Fibroblast of the aortic adventitia (primary cell): ENCODE measurements around the gene LATS2. TPM values are rescaled to one million over a fixed set of nuclear protein-coding genes. Genes with fewer than 3 reads are reported as not detected.
"Not testable (repeated sequence)": the region's sequence is repeated elsewhere in the genome, so short reads cannot be mapped to it uniquely, and the experiment has no call there.

Experiments used
- DNase-seq: peaks from one replicate; pipeline ENCODE4 v3.0.0-alpha.2; 2010; ENCODE audit warnings: low read depth
- H3K4me3 ChIP-seq: 2 replicates; pipeline ENCODE4 v1.5.1; 2011; ENCODE audit warnings: low read depth, mild to moderate bottlenecking, control low read depth, low read length, moderate library complexity
- total RNA-seq: library from RNA; depleted of rRNA; stranded (reverse); fragments of >200 nt; gene quantifications from 2 replicates; pipeline ENCODE4 v1.2.3, GENCODE V29; 2012; ENCODE audit warnings: low replicate concordance
- TF ChIP-seq, protein P1 (sequence below): IDR thresholded peaks from 2 replicates; pipeline ENCODE4 v1.5.1; 2011; ENCODE audit warnings: mild to moderate bottlenecking, low read length, control low read depth, inconsistent platforms; ENCODE audit not compliant: insufficient read depth

LATS2 gene
- total RNA-seq, 1 donor = 19.3 TPM

DNA sequence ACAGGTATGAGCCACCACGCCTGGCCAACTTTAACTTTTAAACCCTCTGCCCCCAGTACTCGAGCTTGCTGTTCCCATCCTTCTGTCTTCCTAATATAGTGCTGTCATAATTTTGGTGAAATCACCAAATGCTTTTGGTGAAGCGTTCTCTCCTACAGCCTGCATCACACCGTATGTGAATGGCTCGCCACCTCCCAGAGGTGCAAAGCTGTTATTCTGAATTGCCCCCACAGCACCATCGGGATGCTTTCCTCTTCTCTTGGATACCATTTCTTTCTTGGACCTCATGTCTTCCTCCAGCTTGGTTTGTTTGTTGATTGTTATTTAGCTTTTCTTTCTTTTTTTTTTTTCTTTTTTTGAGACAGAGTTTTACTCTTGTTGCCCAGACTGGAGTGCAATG is 105.9 kb downstream of the LATS2 start:
- DNase-seq = no peak
- no peak overlapping the region for H3K4me3 ChIP-seq
- TF ChIP-seq, protein P1, sequence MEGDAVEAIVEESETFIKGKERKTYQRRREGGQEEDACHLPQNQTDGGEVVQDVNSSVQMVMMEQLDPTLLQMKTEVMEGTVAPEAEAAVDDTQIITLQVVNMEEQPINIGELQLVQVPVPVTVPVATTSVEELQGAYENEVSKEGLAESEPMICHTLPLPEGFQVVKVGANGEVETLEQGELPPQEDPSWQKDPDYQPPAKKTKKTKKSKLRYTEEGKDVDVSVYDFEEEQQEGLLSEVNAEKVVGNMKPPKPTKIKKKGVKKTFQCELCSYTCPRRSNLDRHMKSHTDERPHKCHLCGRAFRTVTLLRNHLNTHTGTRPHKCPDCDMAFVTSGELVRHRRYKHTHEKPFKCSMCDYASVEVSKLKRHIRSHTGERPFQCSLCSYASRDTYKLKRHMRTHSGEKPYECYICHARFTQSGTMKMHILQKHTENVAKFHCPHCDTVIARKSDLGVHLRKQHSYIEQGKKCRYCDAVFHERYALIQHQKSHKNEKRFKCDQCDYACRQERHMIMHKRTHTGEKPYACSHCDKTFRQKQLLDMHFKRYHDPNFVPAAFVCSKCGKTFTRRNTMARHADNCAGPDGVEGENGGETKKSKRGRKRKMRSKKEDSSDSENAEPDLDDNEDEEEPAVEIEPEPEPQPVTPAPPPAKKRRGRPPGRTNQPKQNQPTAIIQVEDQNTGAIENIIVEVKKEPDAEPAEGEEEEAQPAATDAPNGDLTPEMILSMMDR = no peak

DNA sequence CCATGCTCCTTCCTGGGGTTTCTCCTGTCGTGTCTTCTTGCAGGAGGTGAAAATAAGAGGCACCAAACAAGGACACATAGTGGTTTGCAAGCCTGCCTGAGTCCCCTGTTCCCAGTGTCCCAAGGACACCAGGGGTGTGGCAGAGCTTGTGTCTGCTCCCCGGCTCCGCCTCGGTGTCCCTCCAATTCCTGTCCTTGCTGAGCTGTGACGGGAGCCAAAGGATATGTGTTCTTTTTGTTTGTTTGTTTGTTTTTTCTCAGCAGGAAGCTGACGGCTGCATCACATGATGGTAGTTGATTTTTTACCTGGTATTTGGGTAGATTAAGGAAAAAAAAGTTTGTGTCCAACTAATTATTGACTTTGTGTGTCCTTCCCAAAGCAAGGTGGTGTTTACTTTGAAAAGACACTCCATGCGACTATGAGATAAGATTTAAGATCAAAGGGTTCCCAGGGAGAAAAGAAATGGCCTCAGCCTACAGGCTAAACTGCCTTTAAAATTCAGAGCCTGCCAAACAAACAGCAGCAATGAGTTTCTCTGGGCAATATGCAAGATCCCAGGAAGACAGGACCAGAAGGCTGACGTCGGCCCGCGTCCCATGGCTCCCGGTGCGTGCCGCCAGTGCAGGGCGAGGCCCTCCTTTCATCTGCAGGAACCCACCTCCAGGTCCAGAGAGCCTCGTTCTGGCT is 108.0 kb downstream of the LATS2 start:
- TF ChIP-seq, protein P1 = no peak
- no peak overlapping the region for H3K4me3 ChIP-seq
- DNase-seq = no peak

- H3K4me3 ChIP-seq = no peak overlapping the region
- no peak for DNase-seq
- TF ChIP-seq, protein P1 = no peak
Observed at GRCh38 chr13:20952838-20953237, 108.5 kb downstream of the LATS2 start.

DNA sequence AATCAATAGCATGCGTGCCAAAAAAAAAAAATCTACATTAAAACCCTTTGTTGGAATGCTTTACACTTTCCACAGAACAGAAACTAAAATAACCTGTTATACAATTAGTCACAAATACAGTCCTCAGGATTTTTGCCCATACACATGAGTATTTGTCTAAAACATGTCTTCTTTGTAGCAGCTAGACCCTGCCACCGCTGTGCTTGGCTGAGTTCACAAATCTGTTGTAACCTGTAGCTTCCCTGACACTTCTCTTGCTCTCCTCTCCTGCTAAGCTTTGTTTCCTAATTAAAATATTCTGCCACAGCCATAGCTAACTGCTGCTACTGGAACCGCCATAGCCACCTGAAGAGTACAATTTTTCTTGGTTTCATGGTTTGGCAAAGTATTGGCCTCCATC is 113.4 kb downstream of the LATS2 start:
- DNase-seq = not testable (repeated sequence)

GRCh38 chr13:20945952-20946383 is 115.4 kb downstream of the LATS2 start:
- TF ChIP-seq, protein P1 = no peak
- H3K4me3 ChIP-seq = no peak overlapping the region
- DNase-seq = no peak

More for the DNA sequence above, 113.4 kb downstream of the LATS2 start:
- not testable (repeated sequence) for H3K4me3 ChIP-seq

DNA sequence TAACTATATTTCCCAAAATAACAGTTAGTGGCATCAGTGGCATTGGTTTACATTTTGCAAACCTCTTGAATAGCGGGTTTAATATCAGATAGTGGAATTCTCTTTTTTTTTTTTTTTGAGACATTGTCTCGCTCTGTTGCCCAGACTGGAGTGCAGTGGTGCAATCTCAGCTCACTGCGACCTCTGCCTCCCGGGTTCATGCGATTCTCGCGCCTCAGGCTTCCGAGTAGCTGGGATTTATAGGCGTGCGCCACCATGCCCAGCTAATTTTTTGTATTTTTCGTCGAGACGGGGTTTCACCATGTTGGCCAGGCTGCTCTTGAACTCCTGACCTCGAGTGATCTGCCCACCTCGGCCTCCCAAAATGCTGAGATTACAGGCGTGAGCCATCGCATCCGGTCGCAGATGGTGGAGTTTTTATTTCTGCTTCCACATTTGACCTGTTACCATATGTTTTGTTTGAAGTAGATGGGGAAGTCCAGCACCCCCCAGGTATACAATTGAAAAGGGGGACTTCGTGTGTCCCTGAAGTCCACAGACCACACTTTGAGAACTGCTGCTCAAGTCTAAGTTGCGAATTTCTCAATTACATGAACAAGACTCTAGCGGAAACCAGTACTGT is 118.3 kb downstream of the LATS2 start:
- H3K4me3 ChIP-seq = no peak overlapping the region
- TF ChIP-seq, protein P1 = no peak
- no peak for DNase-seq

DNA sequence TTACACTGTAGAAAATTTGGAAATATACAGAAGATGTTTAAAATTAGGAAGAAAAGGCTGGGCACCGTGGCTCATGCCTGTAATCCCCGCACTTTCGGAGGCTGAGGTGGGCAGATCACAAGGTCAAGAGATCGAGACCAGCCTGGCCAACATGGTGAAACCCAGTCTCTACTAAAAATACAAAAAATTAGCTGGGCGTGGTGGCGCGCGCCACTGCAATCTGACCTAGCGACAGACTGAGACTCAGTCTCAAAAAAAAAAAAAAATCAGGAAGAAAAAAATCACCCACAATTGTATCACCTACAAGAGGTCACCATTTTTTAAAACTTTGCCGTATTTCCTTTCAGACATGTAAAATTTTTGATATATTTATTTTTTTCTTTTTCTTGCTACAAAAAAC is 120.9 kb downstream of the LATS2 start:
- not testable (repeated sequence) for DNase-seq, H3K4me3 ChIP-seq

DNA sequence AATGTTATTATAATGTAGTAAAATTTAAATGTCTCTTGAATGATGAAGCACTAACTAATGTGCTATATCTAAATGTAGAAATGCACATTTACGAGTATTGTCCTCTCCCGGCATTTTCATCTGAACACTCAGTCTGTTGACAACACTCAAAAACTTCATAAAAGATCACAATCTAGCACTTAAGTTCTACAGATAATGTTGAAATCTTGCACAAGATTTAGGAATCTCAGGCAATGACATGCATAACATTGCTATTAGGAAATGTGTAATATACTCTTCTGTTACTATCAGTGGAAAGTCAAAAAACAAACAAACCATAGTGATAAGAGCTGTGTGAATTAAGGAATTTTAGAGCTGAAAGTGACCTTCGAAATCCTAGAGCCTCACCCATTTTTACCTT is 121.3 kb downstream of the LATS2 start:
- no peak overlapping the region for H3K4me3 ChIP-seq
- peak; percentile 80 for DNase-seq
- TF ChIP-seq, protein P1 = no peak
